GM19372 (cell line): ENCODE measurements around the gene CD226.

Experiments
- ATAC-seq: cut with Tn5 transposase; IDR thresholded peaks from one replicate; pipeline ENCODE4 v1.9.1; 2021; ENCODE audit warnings: mild to moderate bottlenecking, low read depth, moderate library complexity; ENCODE audit not compliant: unreplicated experiment

The CD226 gene

GRCh38 chr18:69820538-69820937, 127.1 kb downstream of the CD226 start:
- no peak for ATAC-seq

GRCh38 chr18:69819460-69819859, 128.2 kb downstream of the CD226 start:
- no peak for ATAC-seq

GRCh38 chr18:69817335-69817940, 130.2 kb downstream of the CD226 start:
- ATAC-seq, result no peak

GRCh38 chr18:69814861-69815385, 132.8 kb downstream of the CD226 start:
- no peak for ATAC-seq

GRCh38 chr18:69813559-69813958, 134.1 kb downstream of the CD226 start:
- no peak for ATAC-seq

- ATAC-seq, result no peak
Observed at GRCh38 chr18:69808399-69808798, 139.3 kb downstream of the CD226 start.

GRCh38 chr18:69804776-69805501, 142.7 kb downstream of the CD226 start:
- no peak for ATAC-seq
